ENCODE results near the gene RABGAP1L. TPM values are rescaled to one million over a fixed set of nuclear protein-coding genes. Genes with fewer than 3 reads are reported as not detected.

Gene RABGAP1L
- total RNA-seq, 1 experiment from 2014 or later, result 57.4 TPM

GRCh38 chr1:174222166-174222949 is 63.0 kb downstream of the RABGAP1L start:
- H3K4me1 ChIP-seq (replicated peaks; ENCODE audit: insufficient read depth), result no peaks in the 10 kb centered on the region
- no peak overlapping the region for H2AFZ ChIP-seq
- intact Hi-C loops (cut with micrococcal nuclease; ENCODE audit: unreplicated experiment), result no loop called here
- DNase-seq, result peak in 1 of 2 experiments; percentile 58
- H3K4me2 ChIP-seq, result no peak overlapping the region
- BruUV-seq (replicated peaks), result no TSS peak
- no peaks in the 10 kb centered on the region for H4K20me1 ChIP-seq (ENCODE audit: insufficient read depth)
- no peak overlapping the region for H3K4me3 ChIP-seq
- no peaks in the 10 kb centered on the region for H3K27me3 ChIP-seq (ENCODE audit: insufficient read depth, low read depth)
- H3K79me2 ChIP-seq (ENCODE audit: low read depth), result no peaks in the 10 kb centered on the region
- no peaks in the 10 kb centered on the region for H3K36me3 ChIP-seq (ENCODE audit: low read depth)
- POLR2A ChIA-PET (ENCODE audit: unreplicated experiment), result interaction anchor here (0.7 kb wide), 1 partner anchor 9 kb away, joined by 4 read pairs; no protein-coding TSS in a partner anchor
- CTCF ChIA-PET, result no interaction called here
- H3K27ac ChIP-seq, result no peak overlapping the region
- H3K9me3 ChIP-seq (ENCODE audit: insufficient read depth, low read depth), result peaks cover 9% of the 10 kb centered on the region; the same call in 1 of the 2 replicates
- no peaks in the 10 kb centered on the region; the same call in 1 of the 2 replicates for H3K9me2 ChIP-seq (ENCODE audit: insufficient read depth)
- TF ChIP-seq CTCF (conservative IDR thresholded peaks at IDR 0.05), result no peak
- no peak for TF ChIP-seq EZH2 (IDR thresholded peaks at IDR 0.05; ENCODE audit: low read depth)
- no peaks in the 10 kb centered on the region; the same call in 1 of the 2 replicates for H3F3A ChIP-seq (ENCODE audit: insufficient read depth, low read depth)

GRCh38 chr1:174224641-174225040 is 65.3 kb downstream of the RABGAP1L start:
- H3K4me1 ChIP-seq (replicated peaks; ENCODE audit: insufficient read depth), result no peaks in the 10 kb centered on the region
- H3K27ac ChIP-seq, result no peak overlapping the region
- H3F3A ChIP-seq (ENCODE audit: insufficient read depth, low read depth), result no peaks in the 10 kb centered on the region; the same call in 1 of the 2 replicates
- H3K4me2 ChIP-seq, result no peak overlapping the region
- no peak overlapping the region for H3K4me3 ChIP-seq
- intact Hi-C loops (cut with micrococcal nuclease; ENCODE audit: unreplicated experiment), result no loop called here
- POLR2A ChIA-PET (ENCODE audit: unreplicated experiment), result no interaction called here
- TF ChIP-seq CTCF (conservative IDR thresholded peaks at IDR 0.05) (no peak), EZH2 (IDR thresholded peaks at IDR 0.05; ENCODE audit: low read depth) (no peak)
- H4K20me1 ChIP-seq (ENCODE audit: insufficient read depth), result no peaks in the 10 kb centered on the region
- peaks cover 9% of the 10 kb centered on the region; the same call in 1 of the 2 replicates for H3K9me3 ChIP-seq (ENCODE audit: insufficient read depth, low read depth)
- CTCF ChIA-PET, result no interaction called here
- H3K79me2 ChIP-seq (ENCODE audit: low read depth), result no peaks in the 10 kb centered on the region
- no peak for DNase-seq
- no TSS peak for BruUV-seq (replicated peaks)
- no peak overlapping the region for H2AFZ ChIP-seq
- no peaks in the 10 kb centered on the region for H3K27me3 ChIP-seq (ENCODE audit: insufficient read depth, low read depth)
- no peaks in the 10 kb centered on the region for H3K36me3 ChIP-seq (ENCODE audit: low read depth)
- H3K9me2 ChIP-seq (ENCODE audit: insufficient read depth), result no peaks in the 10 kb centered on the region; the same call in none of the 2 replicates

- no peak overlapping the region for H3K4me2 ChIP-seq
- H3K9me3 ChIP-seq (ENCODE audit: insufficient read depth, low read depth), result peaks cover 9% of the 10 kb centered on the region; the same call in 1 of the 2 replicates
- H3K9me2 ChIP-seq (ENCODE audit: insufficient read depth), result no peaks in the 10 kb centered on the region; the same call in 1 of the 2 replicates
- H3K36me3 ChIP-seq (ENCODE audit: low read depth), result no peaks in the 10 kb centered on the region
- BruUV-seq (replicated peaks), result no TSS peak
- H3K4me3 ChIP-seq, result no peak overlapping the region
- no peaks in the 10 kb centered on the region for H3K27me3 ChIP-seq (ENCODE audit: insufficient read depth, low read depth)
- no peaks in the 10 kb centered on the region for H3F3A ChIP-seq (ENCODE audit: insufficient read depth, low read depth)
- TF ChIP-seq EZH2 (IDR thresholded peaks at IDR 0.05; ENCODE audit: low read depth), result no peak
- POLR2A ChIA-PET (ENCODE audit: unreplicated experiment), result no interaction called here
- no peaks in the 10 kb centered on the region for H3K79me2 ChIP-seq (ENCODE audit: low read depth)
- H2AFZ ChIP-seq, result no peak overlapping the region
- intact Hi-C loops (cut with micrococcal nuclease; ENCODE audit: unreplicated experiment), result no loop called here
- DNase-seq, result no peak
- CTCF ChIA-PET, result no interaction called here
- H3K4me1 ChIP-seq (replicated peaks; ENCODE audit: insufficient read depth), result no peaks in the 10 kb centered on the region
- H3K27ac ChIP-seq, result no peak overlapping the region
- H4K20me1 ChIP-seq (ENCODE audit: insufficient read depth), result no peaks in the 10 kb centered on the region
Measured at GRCh38 chr1:174225499-174226204, 66.3 kb downstream of the RABGAP1L start.
